Stimulated activated naive B cell treated with anti-CD40 and anti-IgM and Interleukin-4, amounts not matched to agents 10 μg/mL and 1 μg/mL and 100 μg/mL, for 72 hours (primary cell): ENCODE data around the gene WNT9B.

Source experiments
- ATAC-seq, 2 donors: fragments of 150-1000 bp; cut with Tn5 transposase; replicated peaks; 2 replicates each; pipeline ENCODE4 v1.10.0; 2021; ENCODE audit warnings: moderate library complexity in 1 of 2
- DNase-seq: peaks from one replicate; pipeline ENCODE4 v3.0.0; 2021
- H3K27ac Mint-ChIP-seq: one replicate; pipeline ENCODE4 v1.8.0; 2022; ENCODE audit warnings: mild to moderate bottlenecking, mixed read lengths
- H3K27me3 Mint-ChIP-seq, 2 donors: one replicate each; pipeline ENCODE4 v1.8.0; 2022; ENCODE audit warnings: mixed read lengths in 2 of 2
- H3K36me3 Mint-ChIP-seq, 2 donors: one replicate each; pipeline ENCODE4 v1.8.0; 2022; ENCODE audit warnings: mixed read lengths in 2 of 2, mild to moderate bottlenecking in 1 of 2
- H3K4me1 Mint-ChIP-seq, 2 donors: one replicate each; pipeline ENCODE4 v1.8.0; 2022; ENCODE audit warnings: mixed read lengths in 2 of 2, mild to moderate bottlenecking in 1 of 2
- H3K4me3 Mint-ChIP-seq, 2 donors: one replicate each; pipeline ENCODE4 v1.8.0; 2022; ENCODE audit warnings: mild to moderate bottlenecking in 2 of 2, mixed read lengths in 2 of 2, moderate library complexity in 1 of 2
- H3K9me3 Mint-ChIP-seq, 2 donors: one replicate each; pipeline ENCODE4 v1.8.0; 2022; ENCODE audit warnings: mixed read lengths in 2 of 2, mild to moderate bottlenecking in 1 of 2

The WNT9B gene

DNA sequence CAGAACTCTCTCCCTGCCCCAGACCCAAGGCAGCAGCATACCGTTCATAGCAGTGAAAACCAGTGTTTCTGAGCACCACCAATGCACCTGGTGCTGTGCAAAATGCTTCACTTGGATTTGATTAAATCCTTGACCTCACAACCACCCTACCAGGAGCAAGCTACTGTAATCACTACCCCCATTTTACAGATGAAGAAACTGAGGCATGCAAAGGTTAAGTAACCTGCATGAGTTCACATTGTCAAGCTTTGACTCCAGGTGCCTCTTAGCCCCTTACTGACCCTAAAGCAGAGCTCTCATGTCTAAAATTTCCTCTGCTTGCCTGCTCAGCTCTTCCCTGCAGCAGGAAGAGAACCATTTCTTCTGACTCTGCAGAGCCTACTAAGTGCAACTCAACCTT, 37.3 kb downstream of the WNT9B start:
- ATAC-seq (no peak), DNase-seq (no peak)
- H3K4me3 Mint-ChIP-seq = no peak overlapping the region
- no peaks in the 10 kb centered on the region for H3K36me3 Mint-ChIP-seq
- H3K9me3 Mint-ChIP-seq = no peaks in the 10 kb centered on the region
- no peaks in the 10 kb centered on the region for H3K4me1 Mint-ChIP-seq
- no peak overlapping the region for H3K27ac Mint-ChIP-seq
- peaks cover 44 to 52% of the 10 kb centered on the region in 2 donors for H3K27me3 Mint-ChIP-seq

DNA sequence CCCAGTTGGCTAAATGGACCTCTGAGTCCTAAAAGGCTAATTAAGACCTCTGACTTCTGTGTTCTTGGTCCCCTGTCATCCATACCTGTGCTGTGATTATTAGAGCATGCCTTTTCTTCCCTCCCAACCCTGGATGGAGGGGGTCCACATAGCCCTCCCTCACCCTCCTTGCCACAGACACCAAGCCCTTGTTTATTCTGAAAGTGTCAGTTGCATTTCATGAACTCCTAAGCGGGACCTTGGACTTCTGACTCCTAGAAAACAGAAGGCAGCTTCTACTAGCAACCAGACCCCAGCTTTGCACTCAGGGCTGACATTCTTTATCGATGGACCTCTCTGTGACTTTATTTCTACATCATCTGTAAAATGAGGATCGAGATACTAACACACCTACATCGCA, 38.1 kb downstream of the WNT9B start:
- no peak overlapping the region for H3K4me3 Mint-ChIP-seq
- no peak for DNase-seq
- H3K4me1 Mint-ChIP-seq = no peaks in the 10 kb centered on the region
- no peaks in the 10 kb centered on the region for H3K36me3 Mint-ChIP-seq
- peaks cover 42 to 44% of the 10 kb centered on the region in 2 donors for H3K27me3 Mint-ChIP-seq
- no peak overlapping the region for H3K27ac Mint-ChIP-seq
- H3K9me3 Mint-ChIP-seq = no peaks in the 10 kb centered on the region
- no peak for ATAC-seq

DNA sequence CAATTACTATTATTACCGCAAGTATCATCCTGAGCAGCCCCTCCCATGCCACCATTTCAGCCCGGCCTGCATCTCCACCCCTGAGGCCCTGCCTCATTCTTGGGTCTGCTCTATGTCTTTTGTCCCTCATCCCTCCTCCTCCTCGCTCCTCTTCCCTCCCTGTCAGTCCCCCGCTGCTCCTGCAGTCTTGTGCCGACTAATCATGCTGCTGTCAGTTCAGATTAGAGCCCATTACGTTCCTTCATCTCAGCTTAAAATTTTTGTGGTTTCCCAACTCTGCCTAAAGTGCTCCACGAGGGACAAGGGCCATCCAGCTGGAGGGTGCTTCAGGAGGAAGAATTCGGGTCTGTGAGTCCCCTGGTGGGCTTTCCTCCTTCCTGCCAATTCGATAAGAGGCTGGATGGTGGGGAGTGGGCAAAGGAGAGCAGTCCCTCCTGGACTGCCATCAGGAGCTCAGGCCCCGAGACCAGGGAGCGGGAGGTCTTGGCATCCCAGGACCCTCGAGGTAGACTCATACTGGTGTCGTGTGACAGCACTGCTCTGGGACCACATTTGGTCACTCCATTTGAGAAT, 38.7 kb downstream of the WNT9B start:
- no peak overlapping the region for H3K4me3 Mint-ChIP-seq
- no peaks in the 10 kb centered on the region for H3K9me3 Mint-ChIP-seq
- H3K27me3 Mint-ChIP-seq = peaks cover 39 to 47% of the 10 kb centered on the region in 2 donors
- H3K4me1 Mint-ChIP-seq = no peaks in the 10 kb centered on the region
- DNase-seq (no peak), ATAC-seq (no peak)
- H3K36me3 Mint-ChIP-seq = no peaks in the 10 kb centered on the region
- no peak overlapping the region for H3K27ac Mint-ChIP-seq

DNA sequence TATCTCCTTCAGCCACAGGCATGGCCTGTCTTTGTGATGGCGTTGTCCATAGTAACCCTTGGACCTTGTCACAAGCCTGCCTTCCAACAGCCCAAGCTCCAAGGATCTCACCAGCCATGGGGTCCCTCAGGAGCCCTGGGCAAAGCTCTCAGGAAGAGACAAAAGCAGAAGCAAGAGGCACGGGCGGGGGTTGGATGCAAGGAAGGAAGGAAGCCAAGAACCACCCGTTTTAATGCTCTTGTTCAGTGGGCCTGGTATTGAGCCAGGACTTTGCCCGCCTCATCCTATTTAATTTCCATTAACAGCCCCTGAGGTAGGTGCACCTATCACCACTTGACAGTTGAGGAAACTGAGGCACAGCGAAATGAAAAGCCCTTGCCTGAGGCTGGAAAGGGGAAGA, 39.3 kb downstream of the WNT9B start:
- no peak for ATAC-seq
- H3K27me3 Mint-ChIP-seq = peaks cover 36 to 43% of the 10 kb centered on the region in 2 donors
- no peaks in the 10 kb centered on the region for H3K9me3 Mint-ChIP-seq

DNA sequence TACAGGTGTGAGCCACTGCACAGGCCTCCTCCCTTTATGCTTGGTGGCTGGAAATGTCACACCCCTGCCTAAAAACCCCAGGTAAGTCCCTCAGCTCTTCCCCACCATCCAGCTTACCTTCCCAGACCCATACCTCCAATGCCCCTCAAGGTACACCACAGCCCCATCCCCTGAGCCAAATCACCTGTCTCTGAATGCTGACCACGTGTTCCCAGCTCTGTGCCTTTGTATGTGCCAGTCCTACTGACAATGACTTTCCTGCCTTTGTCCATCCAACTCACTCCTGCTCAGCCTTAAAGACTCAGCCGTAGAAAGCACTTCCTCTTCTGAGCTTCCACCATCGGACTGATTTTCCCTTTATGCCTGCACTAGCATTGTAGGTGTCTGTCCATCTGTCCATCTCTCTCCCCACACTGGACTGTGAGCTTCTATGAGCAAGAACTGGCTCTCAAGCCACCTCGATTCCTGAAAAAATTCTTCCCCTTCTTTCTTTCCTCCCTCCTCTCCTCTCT, 40.9 kb downstream of the WNT9B start:
- DNase-seq (no peak), ATAC-seq (no peak)
- no peak overlapping the region for H3K4me3 Mint-ChIP-seq
- no peaks in the 10 kb centered on the region for H3K9me3 Mint-ChIP-seq
- H3K4me1 Mint-ChIP-seq = no peaks in the 10 kb centered on the region
- no peak overlapping the region for H3K27ac Mint-ChIP-seq
- peaks cover 35 to 37% of the 10 kb centered on the region in 2 donors for H3K27me3 Mint-ChIP-seq
- H3K36me3 Mint-ChIP-seq = no peaks in the 10 kb centered on the region

More for the DNA sequence above, 39.3 kb downstream of the WNT9B start:
- H3K4me1 Mint-ChIP-seq = no peaks in the 10 kb centered on the region
- no peak overlapping the region for H3K27ac Mint-ChIP-seq
- no peak for DNase-seq
- no peaks in the 10 kb centered on the region for H3K36me3 Mint-ChIP-seq
- no peak overlapping the region for H3K4me3 Mint-ChIP-seq

DNA sequence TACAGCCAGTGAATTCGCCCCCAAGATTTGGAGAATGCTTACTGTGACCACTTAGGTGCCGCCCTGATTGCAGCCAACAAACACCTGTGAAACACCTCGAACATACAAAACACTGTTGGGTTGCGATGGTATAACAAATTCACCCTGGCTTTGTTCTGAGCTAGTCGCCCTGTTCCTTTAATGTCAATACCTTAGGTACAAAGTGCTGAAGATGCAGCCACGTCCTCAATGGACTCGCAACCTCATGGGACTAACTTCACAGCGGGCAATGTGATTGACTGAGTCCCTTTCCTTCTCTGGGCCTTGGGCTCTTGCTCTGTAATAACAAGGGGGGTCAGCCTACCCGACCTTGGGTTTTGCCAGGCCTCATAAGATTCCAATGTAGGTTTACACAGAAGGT, 42.6 kb downstream of the WNT9B start:
- Mint-ChIP-seq H3K4me3 (no peak overlapping the region), H3K4me1 (no peaks in the 10 kb centered on the region), H3K9me3 (no peaks in the 10 kb centered on the region), H3K27ac (no peak overlapping the region), H3K36me3 (no peaks in the 10 kb centered on the region), H3K27me3 (peaks cover 25 to 44% of the 10 kb centered on the region in 2 donors)
- ATAC-seq (no peak), DNase-seq (no peak)

DNA sequence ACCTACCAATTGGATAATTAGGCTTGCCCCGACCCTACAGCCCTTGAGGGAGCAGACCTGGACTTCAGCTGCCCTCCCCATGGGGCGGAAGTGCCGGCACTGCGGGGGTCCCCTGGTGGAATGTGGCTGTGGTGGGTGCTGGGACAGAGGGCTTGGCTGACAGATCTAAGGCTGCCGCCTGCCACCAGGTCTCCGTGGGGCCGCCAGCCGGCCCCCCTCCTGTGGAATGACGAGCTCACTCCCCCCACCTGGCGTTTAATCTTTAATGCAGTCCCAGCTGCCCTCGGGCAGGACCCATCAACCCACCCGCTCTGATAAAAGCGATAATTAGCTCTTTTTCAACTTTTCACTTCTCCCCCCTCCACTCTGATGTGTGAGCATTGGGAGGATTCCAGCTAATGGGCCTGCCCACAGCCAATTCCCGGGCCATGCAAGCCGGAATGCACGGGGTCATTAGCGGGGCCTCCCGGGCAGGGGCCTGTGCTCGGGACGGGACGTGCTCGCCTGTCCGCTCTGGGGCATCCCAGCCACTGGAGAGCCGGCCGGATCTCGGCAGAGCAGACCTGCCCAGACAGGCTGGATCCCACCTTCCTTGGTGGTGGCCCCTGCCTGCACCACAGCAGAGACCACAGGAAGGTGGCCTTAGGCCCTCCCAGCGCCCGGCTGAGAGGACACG, 43.2 kb downstream of the WNT9B start:
- Mint-ChIP-seq H3K9me3 (no peaks in the 10 kb centered on the region), H3K27me3 (peaks cover 30 to 44% of the 10 kb centered on the region in 2 donors), H3K4me3 (no peak overlapping the region), H3K4me1 (no peaks in the 10 kb centered on the region), H3K36me3 (no peaks in the 10 kb centered on the region), H3K27ac (no peak overlapping the region)
- ATAC-seq (no peak), DNase-seq (no peak)

DNA sequence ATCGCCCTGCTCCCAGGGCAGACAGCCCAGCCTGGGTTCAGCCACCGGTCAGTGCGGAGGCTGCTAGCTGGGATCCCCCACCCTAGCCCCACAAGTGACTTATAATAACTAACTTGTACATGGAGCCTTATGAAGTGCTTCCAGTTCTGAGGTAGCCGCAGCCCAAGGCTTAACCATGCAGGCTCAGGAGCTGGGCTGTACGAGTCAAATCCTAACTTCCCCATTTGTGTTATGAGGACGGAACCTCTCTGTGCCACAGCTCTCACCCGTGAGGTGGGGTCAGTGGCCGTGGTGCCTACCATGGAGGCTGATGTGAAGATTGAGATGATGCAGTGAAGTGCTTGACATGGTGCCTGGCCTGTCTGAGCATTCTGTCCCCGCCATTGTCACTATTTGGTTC, 43.8 kb downstream of the WNT9B start:
- H3K9me3 Mint-ChIP-seq = no peaks in the 10 kb centered on the region
- DNase-seq (no peak), ATAC-seq (peak; percentile 52 to 60)
- peaks cover 27 to 40% of the 10 kb centered on the region in 2 donors for H3K27me3 Mint-ChIP-seq
- no peaks in the 10 kb centered on the region for H3K36me3 Mint-ChIP-seq
- no peak overlapping the region for H3K4me3 Mint-ChIP-seq
- H3K27ac Mint-ChIP-seq = no peak overlapping the region
- no peaks in the 10 kb centered on the region for H3K4me1 Mint-ChIP-seq

DNA sequence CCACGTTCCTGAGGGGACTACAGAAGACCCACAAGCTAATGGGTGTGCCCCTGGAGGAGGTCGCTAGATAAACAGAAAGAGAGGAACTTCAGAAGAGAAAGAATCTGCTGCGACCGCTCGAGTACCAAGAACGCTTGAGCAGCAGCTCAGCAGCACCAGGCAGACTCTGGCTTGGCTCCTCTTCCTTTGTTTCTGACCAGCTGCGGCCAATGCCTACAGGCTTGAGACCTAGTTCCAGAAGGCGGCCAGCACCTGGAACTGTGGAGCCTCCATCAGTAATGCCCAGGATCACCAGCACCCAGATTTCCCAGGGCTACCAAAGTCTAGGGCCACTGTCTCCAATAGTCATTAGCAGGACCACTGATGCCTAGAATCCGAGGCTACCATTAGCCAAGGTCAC, 45.6 kb downstream of the WNT9B start:
- no peak overlapping the region for H3K27ac Mint-ChIP-seq
- no peaks in the 10 kb centered on the region for H3K9me3 Mint-ChIP-seq
- ATAC-seq = no peak
- peaks cover 21 to 33% of the 10 kb centered on the region in 2 donors for H3K27me3 Mint-ChIP-seq
- DNase-seq = no peak
- no peaks in the 10 kb centered on the region for H3K4me1 Mint-ChIP-seq
- H3K36me3 Mint-ChIP-seq = no peaks in the 10 kb centered on the region
- H3K4me3 Mint-ChIP-seq = no peak overlapping the region

DNA sequence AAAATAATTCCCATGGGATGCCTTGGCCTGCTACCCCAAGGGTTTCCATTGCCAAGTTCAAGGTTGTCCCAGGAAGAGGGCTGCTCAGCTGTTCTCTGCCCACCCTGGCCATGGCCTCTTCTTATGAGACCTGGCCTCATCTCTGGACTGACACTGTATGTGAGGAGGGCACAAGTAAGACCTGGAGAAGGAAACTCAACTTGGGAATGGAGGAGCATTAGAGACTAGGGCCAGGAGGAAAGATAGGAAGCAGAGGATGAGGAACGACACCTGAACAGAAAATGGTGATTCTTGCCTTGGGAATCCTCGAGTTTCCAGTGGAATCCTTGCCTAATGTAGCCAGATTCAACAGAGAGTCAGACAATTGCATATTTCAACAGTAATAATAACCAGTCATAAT, 47.0 kb downstream of the WNT9B start:
- no peaks in the 10 kb centered on the region for H3K9me3 Mint-ChIP-seq
- no peak overlapping the region for H3K4me3 Mint-ChIP-seq
- no peaks in the 10 kb centered on the region for H3K4me1 Mint-ChIP-seq
- no peak overlapping the region for H3K27ac Mint-ChIP-seq
- H3K27me3 Mint-ChIP-seq = peaks cover 13 to 24% of the 10 kb centered on the region in 2 donors
- ATAC-seq (no peak), DNase-seq (no peak)
- no peaks in the 10 kb centered on the region for H3K36me3 Mint-ChIP-seq

DNA sequence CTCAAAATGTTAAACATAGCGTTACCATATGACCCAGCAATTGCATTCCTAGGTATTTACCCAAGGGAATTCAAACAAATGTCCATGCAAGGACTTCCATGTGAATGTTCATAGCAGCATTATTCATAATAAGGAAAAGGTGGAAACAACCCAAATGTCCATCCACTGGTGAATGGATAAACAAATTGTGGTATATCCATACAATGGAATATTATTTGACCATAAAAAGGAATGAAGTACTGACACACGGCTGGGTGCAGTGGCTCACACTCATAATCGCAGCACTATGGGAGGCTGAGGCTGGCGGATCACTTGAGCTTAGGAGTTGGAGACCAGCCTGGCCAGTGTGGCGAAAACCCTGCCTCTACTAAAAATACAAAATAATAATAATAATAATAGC, 47.5 kb downstream of the WNT9B start:
- DNase-seq (no peak), ATAC-seq (no peak)
- H3K4me1 Mint-ChIP-seq = no peaks in the 10 kb centered on the region
- peaks cover 15 to 29% of the 10 kb centered on the region in 2 donors for H3K27me3 Mint-ChIP-seq
- no peak overlapping the region for H3K4me3 Mint-ChIP-seq
- H3K36me3 Mint-ChIP-seq = no peaks in the 10 kb centered on the region
- H3K9me3 Mint-ChIP-seq = peaks cover 0 to 2% of the 10 kb centered on the region in 2 donors
- no peak overlapping the region for H3K27ac Mint-ChIP-seq

DNA sequence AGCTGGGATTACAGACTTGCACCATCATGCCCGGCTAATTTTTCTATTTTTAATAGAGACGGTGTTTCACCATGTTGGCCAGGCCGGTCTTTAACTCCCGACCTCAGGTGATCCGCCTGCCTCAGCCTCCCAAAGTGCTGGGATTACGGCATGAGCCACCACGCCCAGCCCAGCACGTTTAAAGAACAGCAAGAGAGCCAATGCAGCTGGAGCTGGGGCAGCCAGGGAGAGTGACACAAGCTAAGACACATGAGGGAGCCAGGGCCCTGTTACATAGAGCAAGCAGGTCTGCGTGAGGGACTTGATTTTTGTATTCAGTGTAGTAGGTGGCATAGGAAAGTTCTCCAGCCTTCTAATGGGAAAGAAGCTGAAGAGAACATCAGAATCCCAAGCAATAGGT, 49.9 kb downstream of the WNT9B start:
- no peak overlapping the region for H3K4me3 Mint-ChIP-seq
- H3K36me3 Mint-ChIP-seq = no peaks in the 10 kb centered on the region
- H3K27ac Mint-ChIP-seq = no peak overlapping the region
- peaks cover 5 to 9% of the 10 kb centered on the region in 2 donors for H3K4me1 Mint-ChIP-seq
- ATAC-seq (no peak), DNase-seq (no peak)
- H3K27me3 Mint-ChIP-seq = peaks cover 23 to 39% of the 10 kb centered on the region in 2 donors
- peaks cover 0 to 3% of the 10 kb centered on the region in 2 donors for H3K9me3 Mint-ChIP-seq

DNA sequence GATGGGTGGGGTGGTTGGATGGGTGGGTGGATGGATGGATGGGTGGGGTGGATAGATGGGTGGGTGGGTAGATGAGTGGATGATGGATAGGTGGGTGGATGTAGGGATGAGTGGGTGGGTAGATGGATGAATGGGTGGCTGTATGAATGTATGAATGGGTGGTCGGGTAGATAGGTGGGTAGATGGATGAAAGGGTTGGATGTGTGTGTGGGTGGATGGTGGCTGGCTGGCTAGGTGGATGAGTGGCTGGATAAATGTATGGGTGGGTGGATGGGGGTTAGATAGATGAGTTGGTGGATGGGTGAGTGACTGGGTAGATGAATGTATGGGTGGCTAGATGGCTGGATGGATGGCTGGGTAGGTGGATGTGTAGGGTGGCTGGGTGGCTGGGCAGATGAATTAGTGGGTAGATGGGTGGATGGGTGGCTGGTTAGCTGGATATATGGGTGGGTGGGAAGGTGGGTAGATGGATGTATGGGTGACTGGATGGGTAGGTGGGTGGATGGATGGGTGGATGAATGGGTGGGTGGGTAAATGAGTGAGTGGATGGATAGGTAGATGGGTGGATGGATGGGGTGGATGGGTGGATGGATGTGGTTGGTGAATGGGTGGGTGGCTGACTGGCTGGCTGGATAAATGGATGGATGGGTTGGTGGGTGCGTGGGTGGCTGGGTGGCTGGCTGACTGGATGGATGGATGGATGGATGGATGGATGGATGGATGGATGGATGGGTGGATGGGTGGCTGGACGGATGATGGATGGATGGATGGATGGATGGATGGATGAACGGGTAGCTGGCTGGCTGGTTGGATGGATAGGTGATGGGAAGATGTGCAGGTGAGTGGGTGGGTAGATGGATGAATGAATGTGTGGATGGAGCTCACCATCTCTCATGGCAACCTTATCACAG, 52.6 kb downstream of the WNT9B start:
- DNase-seq (no peak), ATAC-seq (no peak)
- H3K27ac Mint-ChIP-seq = no peak overlapping the region
- no peak overlapping the region for H3K4me3 Mint-ChIP-seq
- H3K27me3 Mint-ChIP-seq = peaks cover 20 to 32% of the 10 kb centered on the region in 2 donors
- peaks cover 5 to 9% of the 10 kb centered on the region in 2 donors for H3K4me1 Mint-ChIP-seq
- peaks cover 0 to 3% of the 10 kb centered on the region in 2 donors for H3K9me3 Mint-ChIP-seq
- H3K36me3 Mint-ChIP-seq = no peaks in the 10 kb centered on the region

DNA sequence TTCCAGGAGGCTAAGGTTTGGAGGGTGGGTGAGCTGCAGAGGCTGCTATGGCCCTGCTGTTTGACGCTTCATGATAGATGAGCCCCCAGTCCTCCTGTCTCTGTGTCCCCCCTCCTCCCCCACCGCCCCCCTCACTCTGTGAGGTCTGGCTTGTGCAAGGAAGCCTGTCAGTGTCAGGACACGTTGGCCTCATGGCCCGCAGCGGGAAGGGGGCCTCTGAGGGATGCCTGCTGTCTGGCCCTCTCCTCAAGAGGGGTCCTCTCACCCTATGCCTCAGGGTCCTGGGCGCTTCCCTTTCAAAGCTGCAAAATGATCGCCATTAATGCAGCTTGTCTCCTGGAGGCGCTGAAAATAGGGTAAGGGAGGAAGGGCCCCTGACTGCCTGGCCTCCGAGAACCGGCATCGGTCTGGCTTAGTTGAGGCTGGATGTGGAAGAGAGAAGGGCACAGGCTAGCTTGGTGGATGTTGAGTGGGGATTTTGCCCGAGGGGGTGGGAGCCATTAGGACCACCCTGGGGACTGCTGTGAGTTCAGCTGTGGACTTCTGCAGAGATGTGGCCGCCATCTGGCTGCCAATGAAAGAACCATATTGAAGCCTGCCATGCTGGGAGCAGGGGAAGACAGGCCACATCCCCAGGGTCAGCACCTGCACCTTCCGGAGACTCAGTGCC, 56.8 kb downstream of the WNT9B start:
- no peak for DNase-seq
- Mint-ChIP-seq H3K4me3 (no peak overlapping the region), H3K36me3 (no peaks in the 10 kb centered on the region), H3K27me3 (peaks cover 27 to 48% of the 10 kb centered on the region in 2 donors), H3K9me3 (peaks cover 0 to 3% of the 10 kb centered on the region in 2 donors), H3K4me1 (peaks cover 5 to 9% of the 10 kb centered on the region in 2 donors), H3K27ac (no peak overlapping the region)
- no peak for ATAC-seq
